Measurements from ENCODE around the gene FBF1. TPM values are rescaled to one million over a fixed set of nuclear protein-coding genes. Genes with fewer than 3 reads are reported as not detected.

FBF1 gene
- total RNA-seq, 4 donors from 2014 or later: 2.5 to 6.4 (median 5.8) TPM

- intact Hi-C loops (cut with DNase I; ENCODE audit: low total_unique reads): no loop called here
- no peak overlapping the region for H3K27ac ChIP-seq
- H3K4me1 ChIP-seq: no peaks in the 10 kb centered on the region
- no peaks in the 10 kb centered on the region for H3K36me3 ChIP-seq
- no peaks in the 10 kb centered on the region for H3K9me3 ChIP-seq
- DNase-seq: no peak
- TF ChIP-seq CTCF (IDR thresholded peaks at IDR 0.05 in 4 of 5, conservative IDR thresholded peaks at IDR 0.05 in 1 of 5) (no peak), POLR2A (IDR thresholded peaks at IDR 0.05) (no peak)
- ATAC-seq: no peak
- H3K27me3 ChIP-seq: no peaks in the 10 kb centered on the region
- no peak overlapping the region for H3K4me3 ChIP-seq
- in situ Hi-C loops (cut with MboI; ENCODE audit: low sequenced_read_pairs in 4 of 4): no loop called here
Measured at GRCh38 chr17:75921596-75921995, 19.2 kb downstream of the FBF1 start.

- in situ Hi-C loops (cut with MboI; ENCODE audit: low sequenced_read_pairs in 4 of 4): no loop called here
- H3K9me3 ChIP-seq: no peaks in the 10 kb centered on the region
- no peak overlapping the region for H3K4me3 ChIP-seq
- intact Hi-C loops (cut with DNase I; ENCODE audit: low total_unique reads): no loop called here
- TF ChIP-seq POLR2A (IDR thresholded peaks at IDR 0.05) (no peak), CTCF (IDR thresholded peaks at IDR 0.05 in 4 of 5, conservative IDR thresholded peaks at IDR 0.05 in 1 of 5) (no peak)
- no peak for DNase-seq
- no peak overlapping the region for H3K27ac ChIP-seq
- no peaks in the 10 kb centered on the region for H3K4me1 ChIP-seq
- H3K27me3 ChIP-seq: no peaks in the 10 kb centered on the region
- H3K36me3 ChIP-seq: no peaks in the 10 kb centered on the region
- no peak for ATAC-seq
Measured at GRCh38 chr17:75920045-75920560, 20.7 kb downstream of the FBF1 start.

DNA sequence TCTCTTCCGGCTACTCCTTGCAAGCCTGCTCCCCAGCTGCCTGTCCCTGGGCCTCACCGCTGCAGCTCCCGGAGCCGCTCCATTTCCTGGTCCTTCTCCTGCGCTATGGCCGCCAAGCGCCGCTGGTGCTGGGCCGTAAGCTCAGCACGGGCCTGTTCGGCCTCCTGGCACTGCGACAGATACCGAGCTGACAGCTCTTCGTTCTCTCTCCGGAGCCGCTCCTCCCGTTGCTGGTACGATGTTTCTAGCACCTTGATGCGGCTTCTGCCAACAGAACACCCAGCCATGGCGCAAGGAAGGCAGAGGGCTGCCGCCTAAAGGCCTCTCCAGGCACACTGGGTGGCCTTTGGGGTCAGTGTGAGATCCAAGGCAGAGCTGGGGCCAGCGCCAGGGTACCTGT lies 21.2 kb downstream of the FBF1 start:
- H3K4me3 ChIP-seq: no peak overlapping the region
- H3K9me3 ChIP-seq: no peaks in the 10 kb centered on the region
- no peaks in the 10 kb centered on the region for H3K36me3 ChIP-seq
- in situ Hi-C loops (cut with MboI; ENCODE audit: low sequenced_read_pairs in 4 of 4) (no loop called here), intact Hi-C loops (cut with DNase I; ENCODE audit: low total_unique reads) (no loop called here)
- H3K4me1 ChIP-seq: no peaks in the 10 kb centered on the region
- ATAC-seq (no peak), DNase-seq (no peak)
- TF ChIP-seq POLR2A (IDR thresholded peaks at IDR 0.05) (no peak), CTCF (IDR thresholded peaks at IDR 0.05 in 4 of 5, conservative IDR thresholded peaks at IDR 0.05 in 1 of 5) (no peak)
- H3K27ac ChIP-seq: no peak overlapping the region
- H3K27me3 ChIP-seq: no peaks in the 10 kb centered on the region

GRCh38 chr17:75917917-75918445 lies 22.9 kb downstream of the FBF1 start:
- in situ Hi-C loops (cut with MboI; ENCODE audit: low sequenced_read_pairs in 4 of 4): no loop called here

More at GRCh38 chr17:75917917-75918445, 22.9 kb downstream of the FBF1 start:
- Histone ChIP-seq H3K27ac (no peak overlapping the region), H3K9me3 (no peaks in the 10 kb centered on the region), H3K4me1 (no peaks in the 10 kb centered on the region), H3K27me3 (no peaks in the 10 kb centered on the region), H3K4me3 (no peak overlapping the region), H3K36me3 (peaks cover 0 to 7% of the 10 kb centered on the region in 2 donors)
- intact Hi-C loops (cut with DNase I; ENCODE audit: low total_unique reads): no loop called here
- TF ChIP-seq CTCF (IDR thresholded peaks at IDR 0.05 in 4 of 5, conservative IDR thresholded peaks at IDR 0.05 in 1 of 5) (no peak), POLR2A (IDR thresholded peaks at IDR 0.05) (no peak)
- no peak for DNase-seq
- ATAC-seq: no peak
